Lower lobe of right lung (tissue), 2 donors: ENCODE measurements around the gene CDK13. TPM values are rescaled to one million over a fixed set of nuclear protein-coding genes. Genes with fewer than 3 reads are reported as not detected.
A peak's percentile ranks its signal among the peaks of the same experiment; 100 is the strongest.

ENCODE experiments used
- ATAC-seq, 2 donors: fragments of 200-7000 bp; cut with Tn5 transposase; one replicate each; pipeline ENCODE4 v1.9.1; 2020 to 2022; ENCODE audit warnings: mild to moderate bottlenecking in 2 of 2, moderate library complexity in 2 of 2
- DNase-seq: peaks from one replicate; pipeline ENCODE4 v3.0.0-alpha.2; 2020
- H3K27ac ChIP-seq: fragments of 200-600 bp; one replicate; pipeline ENCODE4 v1.8.0; 2022
- H3K27me3 ChIP-seq: fragments of 200-600 bp; one replicate; pipeline ENCODE4 v1.8.0; 2022; ENCODE audit warnings: low read depth
- H3K36me3 ChIP-seq: fragments of 200-600 bp; one replicate; pipeline ENCODE4 v1.8.0; 2022; ENCODE audit warnings: mild to moderate bottlenecking
- H3K4me1 ChIP-seq: fragments of 200-600 bp; one replicate; pipeline ENCODE4 v1.8.0; 2022
- H3K4me3 ChIP-seq: fragments of 200-600 bp; one replicate; pipeline ENCODE4 v1.8.0; 2022; ENCODE audit warnings: mild to moderate bottlenecking
- H3K9me3 ChIP-seq: fragments of 200-600 bp; one replicate; pipeline ENCODE4 v1.8.0; 2022
- CTCF ChIP-seq: fragments of 200-600 bp; IDR thresholded peaks from one replicate; pipeline ENCODE4 v1.8.0; 2022; ENCODE audit warnings: antibody characterized with exemption, mild to moderate bottlenecking
- intact Hi-C: fragments of 100-400 bp; cut with DNase I; formaldehyde crosslinking; loops from one replicate; pipeline ENCODE4 v1.11.0; 2022
- total RNA-seq: library from RNA; stranded (reverse); fragmentation: NEBNext Ultra II Directional; extraction: Animal tissue kit (Norgen Biotek cat#: 25700); gene quantifications from one replicate; pipeline ENCODE4 v1.2.1, GENCODE V29; 2021
- donor health status: DM: no; HTN: yes; CAD: no; lungs with severe emphysema.

Gene CDK13
- total RNA-seq, 1 donor from 2014 or later: 53.2 TPM

DNA sequence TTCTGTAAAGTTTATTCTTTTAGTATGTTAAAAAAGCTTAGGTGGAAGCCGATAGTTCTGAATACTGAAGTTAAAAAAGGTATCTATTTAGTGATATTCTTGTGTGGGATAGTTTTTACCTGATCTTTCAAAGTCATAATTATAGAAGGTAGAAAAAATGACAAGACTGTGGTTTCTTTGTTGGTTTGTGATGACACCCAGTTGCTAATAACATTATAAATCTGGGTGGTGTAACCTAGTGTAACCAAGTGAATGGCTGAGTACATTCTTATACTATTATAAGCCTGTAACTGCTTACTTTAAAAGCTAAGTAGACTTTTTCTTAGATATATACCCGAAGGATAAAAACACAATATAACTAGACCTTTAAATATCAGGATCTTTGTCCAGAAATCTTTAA is 2.3 kb downstream of the CDK13 start:
- no peak for ATAC-seq
- H3K4me3 ChIP-seq: peak overlapping the region; percentile 71
- H3K36me3 ChIP-seq: no peaks in the 10 kb centered on the region
- H3K27me3 ChIP-seq: no peaks in the 10 kb centered on the region
- H3K9me3 ChIP-seq: no peaks in the 10 kb centered on the region
- peaks cover 47% of the 10 kb centered on the region for H3K4me1 ChIP-seq
- H3K27ac ChIP-seq: peak overlapping the region; percentile 97
- intact Hi-C loops: no loop called here
- no peak for DNase-seq
- TF ChIP-seq CTCF: no peak

GRCh38 chr7:39952803-39953202 is 2.7 kb downstream of the CDK13 start:
- DNase-seq (no peak), ATAC-seq (no peak)
- Histone ChIP-seq H3K4me3 (peak overlapping the region; percentile 71), H3K9me3 (no peaks in the 10 kb centered on the region), H3K27ac (peak overlapping the region; percentile 97), H3K27me3 (no peaks in the 10 kb centered on the region), H3K36me3 (no peaks in the 10 kb centered on the region), H3K4me1 (peaks cover 51% of the 10 kb centered on the region)
- no peak for TF ChIP-seq CTCF
- intact Hi-C loops: no loop called here

GRCh38 chr7:39954694-39955093 is 4.6 kb downstream of the CDK13 start:
- no peaks in the 10 kb centered on the region for H3K27me3 ChIP-seq
- intact Hi-C loops: no loop called here
- H3K4me1 ChIP-seq: peaks cover 59% of the 10 kb centered on the region
- no peaks in the 10 kb centered on the region for H3K9me3 ChIP-seq
- peaks cover 6% of the 10 kb centered on the region for H3K36me3 ChIP-seq
- H3K4me3 ChIP-seq: no peak overlapping the region
- no peak overlapping the region for H3K27ac ChIP-seq
- TF ChIP-seq CTCF: no peak
- no peak for DNase-seq
- ATAC-seq: no peak

GRCh38 chr7:39958038-39958437 is 8.0 kb downstream of the CDK13 start:
- intact Hi-C loops: no loop called here
- no peak for ATAC-seq
- DNase-seq: no peak
- no peak overlapping the region for H3K4me3 ChIP-seq
- peaks cover 6% of the 10 kb centered on the region for H3K36me3 ChIP-seq
- H3K9me3 ChIP-seq: no peaks in the 10 kb centered on the region
- no peak for TF ChIP-seq CTCF
- no peaks in the 10 kb centered on the region for H3K27me3 ChIP-seq
- peaks cover 51% of the 10 kb centered on the region for H3K4me1 ChIP-seq
- H3K27ac ChIP-seq: no peak overlapping the region

DNA sequence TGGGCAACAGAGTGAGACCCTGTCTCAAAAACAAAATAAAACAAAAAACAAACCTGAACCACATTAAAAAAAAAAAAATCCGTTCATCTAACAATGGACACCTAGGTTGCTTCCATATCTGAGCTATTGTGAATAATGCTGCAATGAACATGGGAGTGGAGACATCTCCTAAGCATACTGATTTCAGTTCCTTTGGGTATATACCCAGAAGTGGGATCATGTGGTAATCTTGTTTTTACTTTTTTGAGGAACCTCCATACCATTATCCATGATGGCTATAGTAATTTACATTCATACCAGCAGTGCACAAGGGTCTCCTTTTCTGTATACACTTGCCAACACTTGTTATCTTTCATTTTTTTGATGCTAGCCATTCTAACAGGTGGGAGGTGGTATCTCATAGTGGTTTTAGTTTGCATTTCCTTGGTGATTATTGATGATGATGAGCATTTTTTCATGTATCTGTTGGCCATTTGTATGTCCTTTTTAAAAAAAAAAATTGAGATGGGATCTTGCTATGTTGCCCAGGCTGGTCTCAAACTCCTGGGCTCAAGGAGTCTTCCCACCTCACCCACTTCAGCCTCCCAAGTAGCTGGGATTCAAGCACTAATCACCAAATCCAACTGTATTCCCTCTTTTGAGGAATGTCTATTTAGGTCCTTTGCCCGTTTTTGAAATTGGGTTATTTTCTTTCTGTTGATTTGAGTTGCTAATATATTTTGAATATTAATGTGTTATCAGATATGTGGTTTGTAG is 17.5 kb downstream of the CDK13 start:
- Histone ChIP-seq H3K4me1 (peaks cover 30% of the 10 kb centered on the region), H3K27ac (no peak overlapping the region), H3K27me3 (no peaks in the 10 kb centered on the region), H3K4me3 (no peak overlapping the region), H3K36me3 (no peaks in the 10 kb centered on the region), H3K9me3 (no peaks in the 10 kb centered on the region)
- intact Hi-C loops: no loop called here
- DNase-seq: no peak
- TF ChIP-seq CTCF: no peak
- no peak for ATAC-seq
